WERI-Rb-1 (cell line): ENCODE measurements around the gene AQP2.

Experiments
- DNase-seq: peaks from one replicate; pipeline ENCODE4 v3.0.0-alpha.2; 2020
- H3K27ac ChIP-seq: fragments of 250-450 bp; sonication (Bioruptor Pico); 2 replicates; pipeline ENCODE4 v1.5.1; 2020; ENCODE audit warnings: mild to moderate bottlenecking, moderate library complexity
- H3K27me3 ChIP-seq: fragments of 250-450 bp; sonication (Bioruptor Pico); 2 replicates; pipeline ENCODE4 v1.5.1; 2021; ENCODE audit warnings: mild to moderate bottlenecking, low read depth, moderate library complexity; ENCODE audit not compliant: insufficient read depth, severe bottlenecking
- H3K36me3 ChIP-seq: fragments of 250-450 bp; sonication (Bioruptor Pico); 2 replicates; pipeline ENCODE4 v1.5.1; 2020; ENCODE audit warnings: mild to moderate bottlenecking, moderate library complexity
- H3K4me3 ChIP-seq: 2 replicates; pipeline ENCODE4 v1.5.1; 2011; ENCODE audit warnings: low read depth, mild to moderate bottlenecking, control low read depth, low read length
- H3K9me3 ChIP-seq: fragments of 250-450 bp; sonication (Bioruptor Pico); 2 replicates; pipeline ENCODE4 v1.5.1; 2021; ENCODE audit warnings: mild to moderate bottlenecking, moderate library complexity; ENCODE audit not compliant: severe bottlenecking
- CTCF ChIP-seq: IDR thresholded peaks from 2 replicates; pipeline ENCODE4 v1.5.1; 2011; ENCODE audit warnings: low read depth, mild to moderate bottlenecking, control low read depth, inconsistent platforms, low read length

The AQP2 gene

GRCh38 chr12:49944718-49945117 is 5.8 kb upstream of the AQP2 start:
- TF ChIP-seq CTCF = no peak
- Histone ChIP-seq H3K36me3 (no peaks in the 10 kb centered on the region), H3K4me3 (no peak overlapping the region), H3K9me3 (no peaks in the 10 kb centered on the region), H3K27me3 (no peaks in the 10 kb centered on the region), H3K27ac (no peak overlapping the region; the same call in 1 of the 2 replicates)
- no peak for DNase-seq

- Histone ChIP-seq H3K27me3 (no peaks in the 10 kb centered on the region), H3K27ac (peak overlapping the region; percentile 48), H3K9me3 (no peaks in the 10 kb centered on the region), H3K4me3 (peak overlapping the region; percentile 60), H3K36me3 (no peaks in the 10 kb centered on the region)
- peak; percentile 93 for DNase-seq
- TF ChIP-seq CTCF = peak; percentile 98
Observed at GRCh38 chr12:49945394-49946080, 5.0 kb upstream of the AQP2 start.

GRCh38 chr12:49946086-49946485 is 4.5 kb upstream of the AQP2 start:
- no peaks in the 10 kb centered on the region for H3K9me3 ChIP-seq
- no peaks in the 10 kb centered on the region for H3K36me3 ChIP-seq
- H3K27me3 ChIP-seq = no peaks in the 10 kb centered on the region
- DNase-seq = no peak
- TF ChIP-seq CTCF = no peak
- no peak overlapping the region for H3K4me3 ChIP-seq
- peak overlapping the region; percentile 45 for H3K27ac ChIP-seq

GRCh38 chr12:49946497-49946896 is 4.0 kb upstream of the AQP2 start:
- Histone ChIP-seq H3K36me3 (no peaks in the 10 kb centered on the region), H3K9me3 (no peaks in the 10 kb centered on the region), H3K27ac (no peak overlapping the region), H3K27me3 (no peaks in the 10 kb centered on the region), H3K4me3 (no peak overlapping the region)
- TF ChIP-seq CTCF = no peak
- no peak for DNase-seq

GRCh38 chr12:49947593-49948226 is 2.8 kb upstream of the AQP2 start:
- TF ChIP-seq CTCF = no peak
- no peaks in the 10 kb centered on the region for H3K27me3 ChIP-seq
- H3K9me3 ChIP-seq = no peaks in the 10 kb centered on the region
- H3K27ac ChIP-seq = no peak overlapping the region
- no peak for DNase-seq
- no peaks in the 10 kb centered on the region for H3K36me3 ChIP-seq
- no peak overlapping the region for H3K4me3 ChIP-seq
